NCI-H2081 (cell line): Measurements from ENCODE around the gene GAB2.
"Not testable (repeated sequence)": the region's sequence is repeated elsewhere in the genome, so short reads cannot be mapped to it uniquely, and the experiment has no call there.

ENCODE experiments used
- DNase-seq, 2 experiments: peaks; one replicate each; lab custom pipeline; 2025; lab: John Stamatoyannopoulos, UW

Gene GAB2

GRCh38 chr11:78312712-78313111, 104.9 kb downstream of the GAB2 start:
- DNase-seq, result no peak

- no peak for DNase-seq
Observed at GRCh38 chr11:78311702-78312371, 105.8 kb downstream of the GAB2 start.

DNA sequence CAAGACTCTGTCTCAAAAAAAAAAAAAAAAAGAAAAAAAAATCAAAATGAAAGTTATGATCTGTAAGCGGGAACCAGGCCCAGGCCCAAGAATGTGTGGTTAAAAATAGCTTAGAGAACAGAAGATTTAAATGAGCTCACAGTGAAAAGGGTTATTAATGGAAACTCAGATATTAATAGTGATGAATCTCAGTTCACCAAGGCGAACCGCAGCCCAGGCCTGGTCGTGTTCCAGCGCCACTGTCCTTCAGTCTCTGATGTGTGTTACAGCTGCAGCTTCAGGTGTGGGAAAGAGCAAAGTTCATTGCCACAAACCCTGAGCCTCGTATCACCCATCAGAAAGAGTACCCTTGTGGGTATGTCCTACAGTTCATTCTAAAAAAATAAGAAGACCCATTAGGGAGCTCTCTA, 107.1 kb downstream of the GAB2 start:
- DNase-seq, result no peak

DNA sequence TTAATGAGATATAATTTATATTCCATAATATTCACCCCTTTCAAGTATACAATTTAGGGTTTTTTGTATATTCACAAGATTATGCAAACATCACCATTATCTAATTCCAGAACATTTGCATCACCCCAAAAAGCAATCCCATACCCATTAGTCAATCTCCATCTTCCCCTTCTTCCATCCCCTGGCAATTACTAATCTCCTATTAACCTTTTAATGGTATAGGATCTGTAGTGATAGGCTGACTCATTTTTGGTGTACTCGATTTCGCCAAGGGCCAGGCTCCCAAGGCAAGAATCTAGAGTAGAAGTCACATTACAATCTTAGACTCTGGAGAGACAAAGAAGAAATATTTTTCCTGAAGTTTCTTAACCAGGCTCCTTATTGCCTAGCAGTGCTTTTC, 113.4 kb downstream of the GAB2 start:
- DNase-seq, result no peak

- DNase-seq, result no peak
Observed at GRCh38 chr11:78300108-78300839, 117.3 kb downstream of the GAB2 start.

DNA sequence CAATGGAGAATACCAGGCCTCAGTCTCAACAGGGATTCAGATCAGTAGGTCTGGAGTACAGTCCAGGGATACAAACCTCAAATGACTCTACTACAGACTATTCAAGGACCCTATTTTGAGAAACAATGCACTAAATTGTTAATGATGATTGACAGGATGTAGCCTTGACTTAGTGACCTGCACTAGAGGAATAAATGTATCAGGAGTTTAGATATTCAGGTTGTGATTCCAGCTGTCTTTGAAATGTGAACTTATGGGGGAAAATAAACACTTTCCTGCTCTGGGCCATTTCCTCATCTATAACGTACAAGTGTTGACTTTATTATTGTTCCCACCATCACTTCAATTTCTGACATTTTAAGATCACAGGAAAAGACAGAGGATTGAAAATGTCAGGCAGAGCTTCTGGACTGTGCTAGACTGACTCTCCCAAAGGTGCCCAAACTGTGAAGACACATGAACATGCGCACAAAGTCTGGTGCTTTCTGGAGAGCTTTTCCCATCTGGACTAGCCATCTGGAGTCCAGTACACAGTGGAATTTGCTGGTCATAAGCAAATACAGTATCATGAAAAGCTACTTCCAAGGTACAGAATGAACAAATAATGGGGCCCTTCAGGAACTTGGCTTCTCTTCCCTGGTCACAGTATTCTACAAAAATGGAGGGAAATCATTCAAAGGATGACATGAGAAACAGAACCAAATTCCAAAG, 118.5 kb downstream of the GAB2 start:
- DNase-seq, result no peak

- DNase-seq, result no peak
Observed at GRCh38 chr11:78298291-78298771, 119.3 kb downstream of the GAB2 start.

DNA sequence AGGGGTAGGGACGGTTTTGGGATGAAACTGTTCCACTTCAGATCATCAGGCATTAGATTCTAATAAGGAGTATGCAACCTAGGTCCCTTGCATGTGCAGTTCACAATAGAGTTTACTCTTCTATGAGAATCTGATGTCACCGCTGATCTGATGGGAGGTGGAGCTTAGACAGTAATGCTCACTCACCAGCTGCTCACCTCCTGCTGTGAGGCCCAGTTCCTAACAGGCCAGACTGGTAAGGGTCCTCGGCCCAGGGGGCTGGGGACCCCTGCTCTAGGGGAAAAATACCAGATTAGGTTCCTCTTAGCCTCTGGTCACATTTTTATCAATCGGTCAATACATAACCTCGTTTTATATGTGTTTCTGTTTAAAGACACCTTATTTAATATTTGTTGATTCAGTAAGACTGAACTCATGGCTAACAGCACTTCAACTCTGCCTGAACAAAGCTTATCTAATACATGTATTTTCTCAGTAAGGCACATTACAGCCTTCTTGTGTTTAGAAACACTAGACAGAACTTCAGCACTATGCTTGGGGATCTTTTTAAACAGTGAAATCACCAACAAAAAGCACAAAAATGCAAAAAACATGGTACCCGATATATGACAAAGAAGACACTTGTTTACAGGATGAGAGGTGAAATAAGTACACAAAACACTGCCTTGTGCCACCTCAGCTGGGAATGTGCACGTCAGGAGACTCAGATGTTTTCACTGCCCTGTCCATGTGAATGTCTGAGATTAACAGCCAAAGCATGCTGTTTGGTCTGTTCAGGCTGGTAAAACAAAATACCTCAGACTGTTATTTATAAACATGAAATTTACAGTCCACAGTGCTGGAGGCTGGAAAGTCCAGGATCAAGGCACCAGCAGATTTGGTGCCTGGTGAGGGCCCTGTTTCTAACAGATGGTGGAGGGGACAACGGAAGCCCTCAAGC, 121.4 kb downstream of the GAB2 start:
- DNase-seq, result no peak

- no peak for DNase-seq
Observed at GRCh38 chr11:78295347-78295746, 122.3 kb downstream of the GAB2 start.

DNA sequence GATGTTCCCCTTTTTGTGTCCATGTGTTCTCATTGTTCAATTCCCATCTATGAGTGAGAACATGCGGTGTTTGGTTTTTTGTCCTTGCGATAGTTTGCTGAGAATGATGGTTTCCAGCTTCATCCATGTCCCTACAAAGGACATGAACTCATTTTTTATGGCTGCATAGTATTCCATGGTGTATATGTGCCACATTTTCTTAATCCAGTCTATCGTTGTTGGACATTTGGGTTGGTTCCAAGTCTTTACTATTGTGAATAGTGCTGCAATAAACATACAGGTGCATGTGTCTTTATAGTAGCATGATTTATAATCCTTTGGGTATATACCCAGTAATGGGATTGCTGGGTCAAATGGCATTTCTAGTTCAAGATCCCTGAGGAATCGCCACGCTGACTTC, 123.5 kb downstream of the GAB2 start:
- DNase-seq, result not testable (repeated sequence)

GRCh38 chr11:78293536-78293935, 124.1 kb downstream of the GAB2 start:
- DNase-seq, result no peak

GRCh38 chr11:78292109-78292803, 125.4 kb downstream of the GAB2 start:
- no peak for DNase-seq

GRCh38 chr11:78291503-78292108, 126.0 kb downstream of the GAB2 start:
- DNase-seq, result no peak

DNA sequence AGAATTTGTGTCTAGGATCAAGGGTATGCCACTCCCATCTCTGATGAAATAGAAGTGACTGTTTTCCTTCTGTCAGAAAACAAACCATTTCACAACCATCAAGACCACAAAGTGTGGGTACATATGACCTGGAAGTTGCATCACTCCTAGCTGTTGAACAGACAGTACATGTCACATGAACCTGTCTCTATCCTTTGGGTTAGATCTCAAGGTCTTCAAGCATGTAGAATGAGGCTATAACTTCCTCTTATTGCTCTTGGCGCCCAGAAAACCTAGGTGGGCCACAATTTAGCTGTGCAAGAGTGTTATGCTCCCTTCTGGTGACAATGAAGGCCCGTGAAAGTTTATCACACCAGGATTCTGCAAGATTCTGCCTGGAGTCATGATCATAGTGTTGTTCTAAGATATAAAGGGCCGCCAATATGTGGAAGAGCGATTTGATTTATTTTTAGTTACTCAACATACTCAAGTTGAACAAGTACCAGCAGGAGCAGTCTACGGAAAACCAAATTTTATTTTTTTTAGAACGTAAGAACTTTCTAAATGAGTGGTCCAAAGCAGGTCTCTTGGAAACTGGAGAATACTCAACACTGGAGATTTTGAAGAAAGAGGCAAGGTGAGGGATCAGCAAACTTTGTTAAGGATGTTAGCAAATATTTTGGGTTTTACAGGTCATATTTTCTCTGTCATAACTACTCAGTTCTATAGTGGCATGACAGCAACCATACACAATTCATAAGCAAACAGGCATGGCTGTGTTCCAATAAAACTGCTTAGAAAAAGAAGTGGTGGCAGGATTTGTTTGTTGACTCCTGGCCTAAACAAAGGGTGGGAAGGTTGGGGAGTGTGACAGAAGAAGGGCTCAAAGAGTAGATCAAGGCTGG, 127.1 kb downstream of the GAB2 start:
- no peak for DNase-seq

- DNase-seq, result no peak
Observed at GRCh38 chr11:78289552-78290292, 127.9 kb downstream of the GAB2 start.

GRCh38 chr11:78284260-78284659, 133.4 kb downstream of the GAB2 start:
- DNase-seq, result no peak

GRCh38 chr11:78282821-78283220, 134.8 kb downstream of the GAB2 start:
- no peak for DNase-seq

DNA sequence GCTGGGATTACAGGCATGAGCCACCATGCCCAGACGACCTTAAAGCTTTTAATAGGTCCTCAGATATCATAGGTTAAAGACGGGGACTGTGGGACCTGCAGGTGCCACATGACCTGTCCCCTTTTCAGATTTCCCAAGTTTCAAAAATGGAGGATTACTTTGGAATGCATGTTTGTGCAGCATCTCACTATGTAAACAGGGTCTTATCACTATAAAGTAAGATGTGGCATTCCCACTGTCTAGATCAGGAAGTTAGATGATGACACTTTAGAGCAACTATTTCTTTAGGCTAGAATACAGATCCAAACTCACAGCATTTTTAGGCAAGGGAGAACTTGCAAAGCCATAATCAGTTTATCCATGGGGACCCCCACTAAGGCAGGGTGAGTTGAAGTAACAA, 136.1 kb downstream of the GAB2 start:
- DNase-seq, result no peak
